Tibial nerve (tissue), 4 donors: ENCODE results near the gene OLFM2. TPM values are rescaled to one million over a fixed set of nuclear protein-coding genes. Genes with fewer than 3 reads are reported as not detected.

Experiments used
- DNase-seq, 2 donors: peaks; one replicate each; pipeline ENCODE4 v3.0.0-alpha.2; 2019; ENCODE audit warnings: low spot score in 2 of 2
- H3K27ac ChIP-seq, 4 donors: fragments of 200-600 bp; sonication (generic) in 3 of 4; one replicate each; pipeline ENCODE4 v1.5.1; 2017 to 2019; ENCODE audit warnings: mild to moderate bottlenecking in 1 of 4
- H3K27me3 ChIP-seq, 2 donors: fragments of 200-600 bp; sonication (generic) in 1 of 2; one replicate each; pipeline versions ENCODE4 v1.5.1 to v1.6.0; 2017 to 2019
- H3K36me3 ChIP-seq, 3 donors: fragments of 200-600 bp; sonication (generic); one replicate each; pipeline ENCODE4 v1.5.1; 2018 to 2019
- H3K4me1 ChIP-seq, 4 donors: fragments of 200-600 bp; sonication (generic) in 3 of 4; one replicate each; pipeline ENCODE4 v1.5.1; 2017 to 2019
- H3K4me3 ChIP-seq, 4 donors: fragments of 200-600 bp; sonication (generic) in 3 of 4; one replicate each; pipeline ENCODE4 v1.5.1; 2017 to 2019; ENCODE audit warnings: mild to moderate bottlenecking in 1 of 4, moderate library complexity in 1 of 4
- H3K9me3 ChIP-seq, 4 donors: fragments of 200-600 bp; sonication (generic) in 3 of 4; one replicate each; pipeline ENCODE4 v1.5.1; 2017 to 2019
- CTCF ChIP-seq, 5 experiments: fragments of 200-600 bp in 3 of 5; fragments of 450-650 bp in 2 of 5; sonication (generic) in 3 of 5; IDR thresholded peaks; one replicate each; pipeline ENCODE4 v1.5.1; 2016 to 2019; ENCODE audit warnings: antibody characterized with exemption in 5 of 5, mild to moderate bottlenecking in 3 of 5, moderate library complexity in 2 of 5
- EP300 ChIP-seq, 2 donors: sonication (generic); formaldehyde crosslinking; IDR thresholded peaks; one replicate each; pipeline ENCODE4 v1.6.1; 2017; ENCODE audit warnings: antibody characterized with exemption in 2 of 2, mild to moderate bottlenecking in 1 of 2
- POLR2A ChIP-seq, 2 donors: fragments of 450-650 bp; IDR thresholded peaks; one replicate each; pipeline ENCODE4 v1.6.1; 2017; ENCODE audit warnings: antibody characterized with exemption in 2 of 2, mild to moderate bottlenecking in 2 of 2, moderate library complexity in 2 of 2
- WGBS, 2 donors: methylation state at CpG; one replicate each; pipeline ENCODE4 v1.1.5; 2018; 5-methylcytosine and 5-hydroxymethylcytosine counted together
- total RNA-seq, 4 donors: library from RNA; depleted of rRNA; stranded (reverse); fragments of >200 nt; gene quantifications; one replicate each; pipeline ENCODE4 v1.1.0, GENCODE V29; 2016

Gene OLFM2
- total RNA-seq, 4 donors from 2014 or later, result 4.8 to 12.6 (median 8.8) TPM

- 13 to 15% methylated on average over 20 of the region's 20 CpGs for WGBS, 2 donors
- Histone ChIP-seq H3K27ac (no peak overlapping the region), H3K4me3 (no peak overlapping the region)
Measured at GRCh38 chr19:9937001-9937411, 691 bp upstream of the OLFM2 start.

GRCh38 chr19:9935506-9936325 lies 599 bp downstream of the OLFM2 start:
- no peaks in the 10 kb centered on the region for H3K36me3 ChIP-seq
- peaks cover 0 to 42% of the 10 kb centered on the region in 2 donors for H3K27me3 ChIP-seq
- peaks cover 0 to 44% (median 18%) of the 10 kb centered on the region in 4 donors for H3K4me1 ChIP-seq
- no peaks in the 10 kb centered on the region for H3K9me3 ChIP-seq
- DNase-seq, result no peak
- no peak overlapping the region for H3K27ac ChIP-seq
- 1% methylated on average over 36 to 42 of the region's 44 CpGs for WGBS, 2 donors
- TF ChIP-seq EP300 (IDR thresholded peaks at IDR 0.05) (no peak), POLR2A (IDR thresholded peaks at IDR 0.05) (no peak), CTCF (IDR thresholded peaks at IDR 0.05) (no peak)
- H3K4me3 ChIP-seq, result peak overlapping the region in 3 of 4 donors; percentile 16 to 52 (median 18)

More at GRCh38 chr19:9937001-9937411, 691 bp upstream of the OLFM2 start:
- Histone ChIP-seq H3K9me3 (peaks cover 0 to 10% (median 0%) of the 10 kb centered on the region in 4 donors), H3K4me1 (peaks cover 0 to 39% (median 18%) of the 10 kb centered on the region in 4 donors), H3K36me3 (no peaks in the 10 kb centered on the region), H3K27me3 (peaks cover 0 to 42% of the 10 kb centered on the region in 2 donors)
- TF ChIP-seq CTCF (IDR thresholded peaks at IDR 0.05) (no peak), EP300 (IDR thresholded peaks at IDR 0.05) (no peak), POLR2A (IDR thresholded peaks at IDR 0.05) (no peak)
- DNase-seq, result no peak

- H3K9me3 ChIP-seq, result no peaks in the 10 kb centered on the region
- H3K4me1 ChIP-seq, result peaks cover 0 to 44% (median 18%) of the 10 kb centered on the region in 4 donors
- H3K27me3 ChIP-seq, result peaks cover 0 to 42% of the 10 kb centered on the region in 2 donors
- H3K36me3 ChIP-seq, result no peaks in the 10 kb centered on the region
- H3K4me3 ChIP-seq, result no peak overlapping the region
- DNase-seq, result peak; percentile 49 to 80
- H3K27ac ChIP-seq, result peak overlapping the region in 1 of 4 donors; percentile 17
- 8 to 11% methylated on average over 23 of the region's 23 CpGs for WGBS, 2 donors
- TF ChIP-seq EP300 (IDR thresholded peaks at IDR 0.05) (peak in 1 of 2 donors; percentile 40), CTCF (IDR thresholded peaks at IDR 0.05) (peak; percentile 88 to 96 (median 90)), POLR2A (IDR thresholded peaks at IDR 0.05) (no peak)
Measured at GRCh38 chr19:9934132-9934950, 2.0 kb downstream of the OLFM2 start.

GRCh38 chr19:9932835-9933234 lies 3.5 kb downstream of the OLFM2 start:
- WGBS, 2 donors, result 86 to 90% methylated on average over 4 of the region's 4 CpGs
- H3K4me1 ChIP-seq, result peaks cover 0 to 44% (median 18%) of the 10 kb centered on the region in 4 donors

More at GRCh38 chr19:9932835-9933234, 3.5 kb downstream of the OLFM2 start:
- Histone ChIP-seq H3K27ac (no peak overlapping the region), H3K36me3 (no peaks in the 10 kb centered on the region), H3K4me3 (no peak overlapping the region), H3K27me3 (peaks cover 0 to 42% of the 10 kb centered on the region in 2 donors), H3K9me3 (no peaks in the 10 kb centered on the region)
- no peak for DNase-seq
- TF ChIP-seq EP300 (IDR thresholded peaks at IDR 0.05), result no peak
- no peak for TF ChIP-seq CTCF (IDR thresholded peaks at IDR 0.05)
- no peak for TF ChIP-seq POLR2A (IDR thresholded peaks at IDR 0.05)
